ENCODE measurements around the gene PSMB11.

The PSMB11 gene

GRCh38 chr14:23044840-23045239, 2.8 kb downstream of the PSMB11 start:
- no peak for DNase-seq

- no peak for DNase-seq
Observed at GRCh38 chr14:23045419-23046357, 3.7 kb downstream of the PSMB11 start.

- DNase-seq: no peak
Observed at GRCh38 chr14:23047034-23047634, 5.1 kb downstream of the PSMB11 start.

- DNase-seq: no peak
Observed at GRCh38 chr14:23047751-23048693, 6.0 kb downstream of the PSMB11 start.

- DNase-seq: no peak
Observed at GRCh38 chr14:23049011-23049410, 7.0 kb downstream of the PSMB11 start.

- DNase-seq: no peak
Observed at GRCh38 chr14:23051141-23052057, 9.4 kb downstream of the PSMB11 start.

GRCh38 chr14:23052182-23052623, 10.2 kb downstream of the PSMB11 start:
- DNase-seq: no peak

- DNase-seq: no peak
Observed at GRCh38 chr14:23052671-23053070, 10.7 kb downstream of the PSMB11 start.

GRCh38 chr14:23053426-23053825, 11.4 kb downstream of the PSMB11 start:
- no peak for DNase-seq

GRCh38 chr14:23054000-23054811, 12.2 kb downstream of the PSMB11 start:
- DNase-seq: no peak

- DNase-seq: no peak
Observed at GRCh38 chr14:23055147-23055550, 13.1 kb downstream of the PSMB11 start.

GRCh38 chr14:23055621-23056144, 13.7 kb downstream of the PSMB11 start:
- no peak for DNase-seq

GRCh38 chr14:23056145-23056955, 14.3 kb downstream of the PSMB11 start:
- no peak for DNase-seq

GRCh38 chr14:23056956-23057756, 15.1 kb downstream of the PSMB11 start, which contains the start of gene CDH24:
Gene CDH24, minus strand, starts transcription at chr14:23057520. Its CDS starts 1,787 bp downstream, at chr14:23055733.
- DNase-seq: no peak

GRCh38 chr14:23057757-23058653, 16.0 kb downstream of the PSMB11 start:
- DNase-seq: no peak

GRCh38 chr14:23058654-23059504, 16.9 kb downstream of the PSMB11 start:
- no peak for DNase-seq

Data from NCI-H2171 (cell line).